Measurements from ENCODE around the gene ABCB10.
"Not testable (repeated sequence)": the region's sequence is repeated elsewhere in the genome, so short reads cannot be mapped to it uniquely, and the experiment has no call there.

Gene ABCB10

GRCh38 chr1:229558460-229559335 lies at the start of gene ABCB10:
TSS of gene ABCB10 (minus strand) at chr1:229558707. CDS start at chr1:229558652, 55 bp downstream.
- DNase-seq, result peak; percentile 94

- no peak for DNase-seq
These were observed 48.9 kb upstream of the ABCB10 start for GRCh38 chr1:229607370-229607769.

DNA sequence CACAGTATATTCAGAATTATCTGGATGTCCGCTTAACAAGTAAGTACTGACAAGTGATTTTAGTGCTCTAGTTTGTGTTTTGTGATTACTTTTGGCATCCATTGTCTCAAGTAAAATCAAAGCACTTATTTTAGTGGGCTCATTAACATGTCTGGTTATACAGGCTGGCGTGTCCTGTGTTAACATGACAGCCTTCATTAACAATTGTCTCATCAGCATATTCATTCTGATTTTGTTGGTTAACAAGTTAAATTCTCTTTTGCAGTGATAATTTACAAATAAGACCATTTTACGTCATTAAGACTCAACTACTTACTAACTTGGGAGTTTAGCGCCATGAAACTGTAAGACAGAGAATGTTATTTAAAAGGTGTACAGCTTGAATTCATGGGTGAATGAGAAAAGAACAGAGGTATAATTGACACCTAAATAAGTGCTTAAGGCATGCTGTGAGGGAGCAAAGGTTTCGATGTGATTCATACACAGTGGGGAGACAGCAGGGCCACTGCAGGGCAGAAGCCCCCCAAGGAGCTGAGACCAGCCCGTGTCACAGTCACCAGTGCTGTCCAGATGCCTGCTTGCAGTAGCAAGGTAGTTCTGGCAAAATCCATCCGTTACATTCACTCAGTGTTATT lies 45.0 kb upstream of the ABCB10 start:
- DNase-seq, result no peak

- no peak for DNase-seq
These were observed 41.7 kb upstream of the ABCB10 start for GRCh38 chr1:229600229-229600628.

- DNase-seq, result no peak
These were observed 40.9 kb upstream of the ABCB10 start for GRCh38 chr1:229599218-229599954.

GRCh38 chr1:229597877-229598276 lies 39.4 kb upstream of the ABCB10 start:
- no peak for DNase-seq

- no peak for DNase-seq
These were observed 38.6 kb upstream of the ABCB10 start for GRCh38 chr1:229596925-229597699.

GRCh38 chr1:229595876-229596275 lies 37.4 kb upstream of the ABCB10 start:
- DNase-seq, result not testable (repeated sequence)

GRCh38 chr1:229594227-229595008 lies 35.9 kb upstream of the ABCB10 start:
- DNase-seq, result no peak

DNA sequence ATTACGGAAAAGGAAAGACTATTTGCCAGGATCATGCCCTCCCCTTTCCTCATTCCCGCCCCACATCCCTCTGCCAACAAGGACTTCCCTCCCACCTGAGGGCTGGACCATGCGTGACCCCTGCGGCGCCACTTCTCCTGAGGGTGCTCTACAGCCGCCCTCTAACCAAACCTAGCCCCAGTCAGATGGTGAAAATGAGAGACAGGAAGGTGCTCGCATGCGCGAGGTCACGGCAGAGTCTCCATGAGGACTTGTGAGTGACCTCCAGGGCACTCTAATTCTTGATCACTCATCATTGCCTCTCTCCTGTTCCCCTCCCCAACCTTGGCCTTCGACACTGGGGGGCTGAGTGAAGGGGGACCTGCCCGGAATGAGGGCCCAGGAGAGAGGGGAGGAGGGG lies 35.3 kb upstream of the ABCB10 start:
- DNase-seq, result no peak

DNA sequence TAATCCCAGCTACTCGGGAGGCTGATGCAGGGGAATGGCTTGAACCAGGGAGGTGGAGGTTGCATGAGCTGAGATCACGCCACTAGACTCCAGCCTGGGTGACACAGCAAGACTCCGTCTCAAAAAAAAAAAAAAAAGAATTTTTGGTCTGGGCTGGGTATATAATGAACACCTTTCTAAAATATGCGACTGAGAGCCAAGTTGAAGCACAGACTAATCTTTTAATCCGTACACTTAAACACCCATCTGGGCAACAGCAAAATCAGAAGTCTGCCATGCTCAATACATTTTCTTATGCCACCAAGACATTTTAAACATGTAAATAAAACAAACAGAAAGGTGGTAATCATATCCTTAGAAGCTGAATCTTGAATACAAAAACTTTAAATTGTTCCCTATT lies 31.6 kb upstream of the ABCB10 start:
- no peak for DNase-seq

DNA sequence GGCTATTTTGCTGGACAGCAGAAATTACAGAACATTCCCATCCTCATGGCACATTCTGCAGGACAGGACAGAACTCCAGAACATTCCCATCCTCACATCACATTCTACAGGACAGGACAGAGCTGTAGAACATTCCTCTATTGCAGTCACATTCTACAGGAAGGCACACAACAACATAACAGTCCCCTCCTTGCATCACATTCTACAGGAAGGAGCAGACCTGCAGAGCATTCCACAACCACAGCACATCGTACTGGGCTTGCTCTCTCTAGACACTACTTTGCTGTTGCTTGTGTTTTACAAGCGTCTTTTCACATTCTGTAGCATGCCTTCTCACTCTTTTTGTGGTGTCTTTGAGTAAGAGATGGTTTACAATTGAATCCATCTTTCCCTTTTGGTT lies 26.8 kb upstream of the ABCB10 start:
- DNase-seq, result no peak

GRCh38 chr1:229582715-229583114 lies 24.2 kb upstream of the ABCB10 start:
- no peak for DNase-seq

DNA sequence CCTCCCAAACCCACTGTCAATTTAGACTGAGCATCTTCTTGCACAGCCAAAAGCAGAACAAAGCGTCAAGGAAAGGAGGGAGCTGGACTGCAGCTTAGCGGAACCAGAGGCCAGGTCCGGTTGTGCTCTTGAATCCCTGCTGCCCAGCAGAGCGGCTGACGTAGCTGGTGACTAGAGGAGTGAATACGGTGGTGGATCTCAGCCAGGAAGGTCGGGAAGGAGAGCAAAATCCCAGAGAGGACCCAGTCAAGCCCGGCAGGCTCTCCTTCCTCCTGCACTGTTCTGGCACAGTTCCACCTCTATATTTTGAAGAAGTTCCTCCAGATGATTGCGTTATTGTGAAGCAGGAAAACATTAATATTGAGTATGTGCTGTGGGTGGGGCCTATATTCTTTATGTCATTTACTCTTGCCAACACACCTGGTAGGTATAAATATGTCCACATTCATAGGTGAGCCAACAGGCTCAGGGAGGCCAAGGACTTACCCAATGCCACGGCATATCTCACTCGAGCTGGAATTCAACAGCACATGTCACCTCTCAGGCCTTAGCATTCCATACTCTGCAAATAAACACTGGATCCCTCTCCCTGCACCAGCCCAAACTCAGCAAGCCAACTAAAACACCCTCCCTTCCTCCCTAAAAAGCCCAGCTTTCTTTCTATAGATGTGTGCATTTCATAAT lies 23.6 kb upstream of the ABCB10 start:
- DNase-seq, result no peak

GRCh38 chr1:229581485-229581884 lies 23.0 kb upstream of the ABCB10 start:
- no peak for DNase-seq

DNA sequence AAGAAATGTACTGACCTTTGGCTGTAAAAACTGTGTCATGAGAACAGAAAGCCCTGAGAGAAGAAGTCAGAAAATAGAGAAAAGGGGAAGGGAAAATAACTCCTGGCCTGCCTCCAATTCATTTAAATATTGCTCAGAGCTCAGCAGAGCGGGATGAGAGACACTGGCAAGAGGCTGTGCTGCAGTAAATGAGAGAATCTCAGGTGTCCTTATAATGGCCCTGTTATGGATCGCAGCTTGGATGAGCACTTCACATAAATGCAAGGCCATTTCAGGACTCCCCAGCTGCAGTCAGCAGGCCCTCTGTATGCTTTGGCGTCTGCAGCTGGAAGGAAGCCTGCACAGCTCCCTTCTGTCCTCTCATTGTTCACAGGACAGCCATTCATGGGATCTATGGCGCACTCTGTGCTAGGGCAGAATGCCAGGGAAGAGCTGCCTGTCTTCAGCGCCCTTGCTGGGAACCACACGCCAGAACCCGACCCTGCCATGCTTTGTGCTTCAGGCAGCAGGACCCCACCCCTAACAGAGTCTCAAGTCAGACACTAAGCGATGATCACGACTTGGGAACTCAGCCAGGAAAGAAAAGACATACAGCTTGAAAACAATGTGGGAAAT lies 20.7 kb upstream of the ABCB10 start:
- no peak for DNase-seq

DNA sequence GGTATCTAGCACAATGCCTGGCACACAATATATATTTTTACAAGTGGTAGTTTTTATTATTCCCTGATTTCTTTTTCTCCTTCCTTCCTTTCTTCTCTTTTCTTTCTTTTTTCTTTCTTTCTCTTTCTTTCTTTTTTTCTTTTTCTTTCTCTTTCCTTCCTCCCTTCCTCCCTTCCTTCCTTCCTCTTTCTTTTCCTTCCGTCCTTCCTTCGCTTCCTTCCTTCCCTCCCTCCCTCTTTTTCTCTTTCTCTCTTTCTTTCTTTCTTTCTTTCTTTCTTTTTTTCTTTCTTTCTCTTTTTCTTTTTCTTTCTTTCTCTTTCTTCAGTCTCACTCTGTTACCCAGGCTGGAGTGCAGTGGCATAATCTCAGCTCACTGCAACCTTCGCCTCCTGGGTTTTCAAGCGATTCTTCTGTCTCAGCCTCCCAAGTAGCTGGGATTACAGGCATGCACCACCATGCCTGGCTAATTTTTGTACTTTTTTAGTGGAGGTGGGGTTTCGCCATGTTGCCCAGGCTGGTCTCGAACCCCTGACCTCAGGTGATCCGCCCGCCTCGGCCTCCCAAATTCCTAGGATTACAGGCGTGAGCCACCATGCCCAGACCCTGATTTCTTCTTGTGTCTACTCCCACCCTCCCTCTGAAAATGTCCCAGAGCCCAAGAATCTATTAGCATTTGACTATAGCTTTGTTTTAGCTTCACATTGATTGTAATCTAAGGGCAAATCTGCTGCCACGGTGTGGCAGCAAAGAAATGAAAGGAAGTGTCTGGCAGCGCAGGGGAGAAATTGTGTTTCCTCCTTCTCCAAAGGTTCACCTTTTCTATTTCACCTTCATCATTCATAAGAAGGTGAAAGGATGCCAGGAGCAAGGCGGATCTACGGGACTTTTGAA lies 19.9 kb upstream of the ABCB10 start:
- DNase-seq, result no peak

- DNase-seq, result no peak
These were observed 16.4 kb upstream of the ABCB10 start for GRCh38 chr1:229574679-229575442.

GRCh38 chr1:229572286-229572685 lies 13.8 kb upstream of the ABCB10 start:
- DNase-seq, result no peak

All from CD4-positive, alpha-beta T cell treated with Interleukin-4 for 4 hours (primary cell).